Measurements from ENCODE around the gene NUDT4.
"Not testable (repeated sequence)": the region's sequence is repeated elsewhere in the genome, so short reads cannot be mapped to it uniquely, and the experiment has no call there.

The NUDT4 gene

GRCh38 chr12:93366422-93366821, 11.3 kb upstream of the NUDT4 start:
- DNase-seq (ENCODE audit: low spot score): no peak

GRCh38 chr12:93368766-93369165, 9.0 kb upstream of the NUDT4 start:
- no peak for DNase-seq (ENCODE audit: low spot score)

GRCh38 chr12:93369505-93369904, 8.2 kb upstream of the NUDT4 start:
- no peak for DNase-seq (ENCODE audit: low spot score)

GRCh38 chr12:93370947-93371346, 6.8 kb upstream of the NUDT4 start:
- DNase-seq (ENCODE audit: low spot score): no peak

GRCh38 chr12:93373961-93374656, 3.6 kb upstream of the NUDT4 start:
- DNase-seq (ENCODE audit: low spot score): no peak

- DNase-seq (ENCODE audit: low spot score): no peak
These were observed 1.8 kb upstream of the NUDT4 start for GRCh38 chr12:93375906-93376305.

GRCh38 chr12:93376436-93377251, 1.1 kb upstream of the NUDT4 start:
- no peak for DNase-seq (ENCODE audit: low spot score)

- peak; percentile 58 for DNase-seq (ENCODE audit: low spot score)
These were observed 672 bp downstream of the NUDT4 start for GRCh38 chr12:93378196-93378997.

GRCh38 chr12:93378998-93379325, 1.2 kb downstream of the NUDT4 start:
- no peak for DNase-seq (ENCODE audit: low spot score)

- DNase-seq (ENCODE audit: low spot score): no peak
These were observed 1.7 kb downstream of the NUDT4 start for GRCh38 chr12:93379326-93379980.

GRCh38 chr12:93379981-93380361, 2.2 kb downstream of the NUDT4 start:
- no peak for DNase-seq (ENCODE audit: low spot score)

- no peak for DNase-seq (ENCODE audit: low spot score)
These were observed 2.9 kb downstream of the NUDT4 start for GRCh38 chr12:93380480-93381121.

GRCh38 chr12:93381161-93381975, 3.6 kb downstream of the NUDT4 start:
- DNase-seq (ENCODE audit: low spot score): no peak

GRCh38 chr12:93381976-93382437, 4.3 kb downstream of the NUDT4 start:
- DNase-seq (ENCODE audit: low spot score): not testable (repeated sequence)

- DNase-seq (ENCODE audit: low spot score): peak; percentile 17
These were observed 10.1 kb downstream of the NUDT4 start for GRCh38 chr12:93387780-93388179.

GRCh38 chr12:93390031-93390430, 12.3 kb downstream of the NUDT4 start:
- no peak for DNase-seq (ENCODE audit: low spot score)

GRCh38 chr12:93390549-93391297, 13.0 kb downstream of the NUDT4 start:
- DNase-seq (ENCODE audit: low spot score): no peak

- DNase-seq (ENCODE audit: low spot score): no peak
These were observed 15.7 kb downstream of the NUDT4 start for GRCh38 chr12:93393425-93393824.

GRCh38 chr12:93397412-93397811, 19.7 kb downstream of the NUDT4 start:
- no peak for DNase-seq (ENCODE audit: low spot score)

Data from CD4-positive, alpha-beta T cell treated with Interleukin-2 at 100 ng/mL for 4 hours (primary cell).